HTR-8/SVneo (cell line): ENCODE data around the gene GSPT2.
"Not testable (repeated sequence)": the region's sequence is repeated elsewhere in the genome, so short reads cannot be mapped to it uniquely, and the experiment has no call there.

Experiments used
- DNase-seq: peaks from one replicate; pipeline ENCODE4 v3.0.0; 2011; ENCODE audit warnings: low spot score, mixed read lengths; ENCODE audit not compliant: insufficient read length
- FAIRE-seq: peaks from 2 replicates; lab custom pipeline; 2011; peaks lifted over from hg19 to GRCh38; lab: Jason Lieb, UNC

GSPT2 gene

DNA sequence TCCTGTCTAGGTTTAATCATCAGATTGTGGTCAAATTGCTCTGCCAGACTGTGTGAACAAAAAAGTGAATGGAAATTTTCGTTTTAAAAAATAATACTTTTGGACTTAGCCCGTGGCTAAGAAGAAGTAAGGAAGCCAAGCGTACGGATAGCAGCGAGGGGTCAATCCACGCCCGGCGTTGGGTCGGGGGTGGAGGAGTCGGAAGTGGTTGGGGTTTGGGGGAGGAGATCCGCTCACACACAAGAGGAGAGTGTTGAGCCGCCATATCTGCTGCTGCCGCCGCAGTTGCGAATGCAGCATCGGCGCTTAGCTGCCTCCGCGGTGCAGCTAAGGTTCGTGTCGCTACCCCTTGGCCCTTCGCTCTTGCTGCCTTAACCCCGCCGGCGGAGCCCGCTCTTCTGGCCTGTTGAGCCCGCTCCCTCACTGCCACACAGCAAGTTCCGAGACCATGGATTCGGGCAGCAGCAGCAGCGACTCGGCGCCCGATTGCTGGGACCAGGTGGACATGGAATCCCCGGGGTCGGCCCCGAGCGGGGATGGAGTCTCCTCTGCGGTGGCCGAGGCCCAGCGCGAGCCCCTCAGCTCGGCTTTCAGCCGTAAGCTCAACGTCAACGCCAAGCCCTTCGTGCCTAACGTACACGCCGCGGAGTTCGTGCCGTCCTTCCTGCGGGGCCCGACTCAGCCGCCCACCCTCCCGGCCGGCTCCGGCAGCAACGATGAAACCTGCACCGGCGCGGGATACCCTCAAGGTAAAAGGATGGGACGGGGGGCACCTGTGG, at the start of gene GSPT2:
Gene GSPT2, plus strand, starts transcription at position 264 of the 779 bp plus-strand sequence. Its CDS starts 185 bp downstream, at position 449.
- no peak for FAIRE-seq
- peak; percentile 11 for DNase-seq

DNA sequence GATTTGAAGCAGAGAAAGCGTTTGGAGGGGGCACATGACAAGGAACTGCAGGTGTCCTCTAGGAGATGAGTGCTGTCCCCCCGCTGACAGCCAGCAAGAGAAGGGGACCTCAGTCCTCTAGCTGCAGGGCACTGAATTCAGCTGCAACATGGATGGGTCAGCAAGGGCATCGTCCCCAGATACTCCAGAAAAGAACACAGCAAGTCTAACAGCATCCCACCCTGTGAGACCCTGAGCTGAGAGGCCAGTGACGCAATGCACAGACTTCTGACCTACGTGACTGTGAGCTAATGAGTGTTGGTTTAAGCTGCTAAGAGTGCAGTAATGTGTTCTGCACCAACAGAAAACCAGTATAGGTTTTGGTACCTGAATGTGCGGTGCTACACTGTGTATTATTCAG, 49.0 kb upstream of the GSPT2 start:
- no peak for FAIRE-seq
- DNase-seq = no peak

GRCh38 chrX:51697397-51697796, 45.8 kb upstream of the GSPT2 start:
- no peak for FAIRE-seq
- DNase-seq = no peak

DNA sequence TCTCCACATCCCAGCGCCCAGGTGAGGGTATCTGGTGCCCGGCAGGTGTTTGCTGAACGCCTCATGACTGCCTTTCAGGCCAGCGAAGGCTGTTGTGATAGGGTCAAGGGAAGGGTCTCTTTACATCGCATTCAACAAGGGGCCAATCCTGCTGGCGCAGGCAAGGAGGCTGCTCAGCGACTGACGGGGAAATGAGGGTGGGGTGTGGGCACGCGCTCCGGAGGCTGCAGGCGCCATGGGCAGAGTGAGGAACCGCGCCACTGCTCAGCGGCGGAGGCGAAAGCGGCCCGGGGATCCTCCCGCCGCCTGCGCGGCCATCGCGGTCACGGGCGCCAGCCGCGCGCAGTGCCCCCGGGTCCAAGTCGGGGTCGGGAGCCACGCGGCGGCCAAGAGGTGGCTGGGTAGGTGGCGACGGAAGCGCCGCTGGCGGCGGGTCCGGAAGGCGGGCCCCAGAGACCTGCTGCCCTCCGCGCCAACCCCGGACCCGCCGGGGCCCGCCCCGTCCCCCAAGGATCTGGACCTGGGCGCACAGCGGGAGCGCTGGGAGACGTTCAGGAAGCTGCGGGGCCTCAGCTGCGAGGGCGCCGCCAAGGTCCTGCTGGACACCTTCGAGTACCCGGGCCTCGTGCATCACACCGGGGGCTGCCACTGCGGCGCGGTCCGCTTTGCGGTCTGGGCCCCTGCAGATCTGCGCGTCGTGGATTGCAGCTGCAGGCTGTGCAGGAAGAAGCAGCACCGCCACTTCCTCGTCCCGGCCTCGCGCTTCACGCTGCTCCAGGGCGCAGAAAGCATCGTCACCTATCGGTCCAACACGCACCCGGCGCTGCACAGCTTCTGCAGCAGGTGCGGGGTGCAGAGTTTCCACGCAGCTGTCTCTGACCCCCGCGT, 32.7 kb upstream of the GSPT2 start, which contains the start of gene CENPVL1:
Gene CENPVL1, plus strand, starts transcription at position 236 of the 888 bp plus-strand sequence. Its CDS starts 0 bp downstream, at position 236.
- not testable (repeated sequence) for FAIRE-seq, DNase-seq

- not testable (repeated sequence) for FAIRE-seq
These were observed 30.1 kb upstream of the GSPT2 start for GRCh38 chrX:51712943-51713647.

DNA sequence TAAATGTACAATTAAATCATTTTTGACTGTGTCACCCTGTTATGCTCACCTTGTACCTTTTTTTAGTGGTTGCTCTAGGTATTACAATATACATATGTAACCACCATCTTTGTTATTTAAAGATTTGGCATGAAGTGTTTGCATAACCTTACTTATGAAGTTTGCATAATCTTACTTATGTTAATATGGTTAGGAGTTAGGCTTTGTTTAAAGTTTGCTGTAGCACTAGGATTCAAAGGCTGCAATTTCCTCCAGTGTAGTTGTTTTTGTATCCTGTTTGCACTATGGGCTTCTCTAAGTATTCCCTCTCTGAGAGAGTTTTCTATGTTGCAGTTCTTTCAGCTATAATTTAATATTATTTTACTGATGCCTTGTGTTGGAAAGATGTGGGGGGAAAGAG, 15.0 kb upstream of the GSPT2 start:
- FAIRE-seq (no peak), DNase-seq (no peak)

More at GRCh38 chrX:51712943-51713647, 30.1 kb upstream of the GSPT2 start:
- not testable (repeated sequence) for DNase-seq

- FAIRE-seq (no peak), DNase-seq (no peak)
These were observed 6.2 kb upstream of the GSPT2 start for GRCh38 chrX:51737091-51737490.

DNA sequence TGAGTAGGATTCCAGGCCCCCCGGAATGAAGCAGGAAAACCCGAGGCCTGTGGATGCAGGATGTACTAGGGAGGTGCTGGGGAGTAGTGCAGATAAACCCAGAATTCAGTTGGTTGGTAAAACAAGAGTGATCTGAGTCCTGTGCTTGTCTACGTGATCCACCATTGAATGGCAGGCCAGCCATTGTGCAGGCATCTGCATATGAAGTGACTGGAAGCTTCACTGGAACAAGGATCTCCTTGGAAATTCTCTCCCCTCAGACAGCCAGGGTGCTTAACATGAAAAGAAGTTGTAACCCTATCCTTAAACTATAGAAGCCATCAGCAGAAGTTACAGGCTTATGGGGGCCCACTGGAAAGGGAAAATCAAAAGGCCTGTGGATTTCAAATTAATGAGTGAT, 656 bp upstream of the GSPT2 start:
- DNase-seq = no peak
- FAIRE-seq = no peak

DNA sequence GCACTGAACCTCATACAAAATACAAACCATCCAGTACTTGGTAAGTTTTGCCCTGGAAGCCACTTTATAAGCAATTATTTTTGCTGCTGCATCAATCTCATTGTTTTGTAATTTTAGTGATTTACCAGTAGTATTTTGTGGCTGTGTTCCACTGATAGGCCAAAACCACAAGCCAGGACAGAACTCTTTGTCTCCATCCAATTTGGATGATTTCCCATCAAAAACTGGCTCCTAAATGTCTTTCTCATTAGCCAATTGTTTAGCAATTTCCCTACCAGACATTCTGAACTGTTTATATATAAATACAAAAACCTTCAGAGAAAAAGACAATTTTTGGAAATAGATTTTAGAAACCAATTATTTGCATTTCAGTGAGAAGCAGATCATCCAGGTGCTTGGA, 4.4 kb downstream of the GSPT2 start:
- DNase-seq = no peak
- FAIRE-seq = no peak

DNA sequence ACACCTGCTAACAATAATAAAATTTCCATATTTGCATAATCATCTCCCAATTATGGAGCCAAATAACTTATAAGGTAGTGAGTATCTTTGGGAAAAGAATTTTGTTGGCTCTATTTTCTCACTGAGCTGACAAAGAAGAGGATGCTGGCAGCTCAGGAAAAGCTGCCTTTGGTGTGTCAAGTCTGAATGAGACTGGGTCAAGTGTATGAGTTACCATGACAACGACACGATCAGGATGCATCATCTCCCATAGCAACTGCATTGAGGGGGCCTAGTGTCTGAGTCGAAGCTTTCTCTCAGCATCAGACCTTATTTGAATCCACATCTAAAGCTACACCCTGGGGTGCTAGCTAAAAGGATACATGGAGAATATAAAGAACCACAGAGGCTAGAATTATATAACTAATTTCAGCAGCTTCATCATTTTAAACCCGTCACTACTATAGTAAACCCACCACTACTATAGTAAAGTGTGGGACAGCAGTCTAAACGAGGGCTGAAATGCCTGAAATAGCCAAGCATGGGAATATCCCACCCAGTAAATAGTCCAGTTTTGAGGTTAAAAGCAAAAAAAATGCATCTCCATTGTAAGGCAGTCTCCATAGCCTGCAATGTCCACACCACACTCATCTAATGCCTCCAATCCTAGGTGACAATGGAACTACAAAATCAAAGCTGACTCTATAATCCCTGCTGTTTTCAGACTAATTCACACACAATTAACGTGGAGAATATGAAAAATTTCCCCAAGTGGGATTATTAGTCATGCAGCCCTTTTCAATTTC, 16.0 kb downstream of the GSPT2 start:
- DNase-seq = no peak
- no peak for FAIRE-seq

GRCh38 chrX:51760657-51761056, 17.4 kb downstream of the GSPT2 start:
- no peak for DNase-seq
- no peak for FAIRE-seq

DNA sequence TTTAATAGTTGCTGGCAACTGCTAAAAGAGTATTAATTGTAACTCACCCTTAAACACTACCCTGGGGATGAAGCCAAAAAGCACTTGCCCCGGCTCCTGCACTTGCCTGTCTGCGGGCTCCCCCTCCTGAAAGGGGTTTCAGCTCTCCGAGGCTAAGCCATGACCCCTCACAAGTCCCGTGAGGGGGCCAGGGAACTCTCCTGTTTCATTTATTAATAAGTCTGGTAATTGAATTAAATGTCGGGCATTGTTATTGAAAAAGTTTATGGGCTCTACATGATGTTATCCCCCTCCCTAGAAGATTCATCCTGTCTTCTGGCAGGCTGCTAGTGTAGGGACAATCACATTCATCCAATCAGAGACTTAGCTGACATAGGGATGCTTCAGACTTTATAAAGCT, 23.3 kb downstream of the GSPT2 start:
- no peak for DNase-seq
- no peak for FAIRE-seq

DNA sequence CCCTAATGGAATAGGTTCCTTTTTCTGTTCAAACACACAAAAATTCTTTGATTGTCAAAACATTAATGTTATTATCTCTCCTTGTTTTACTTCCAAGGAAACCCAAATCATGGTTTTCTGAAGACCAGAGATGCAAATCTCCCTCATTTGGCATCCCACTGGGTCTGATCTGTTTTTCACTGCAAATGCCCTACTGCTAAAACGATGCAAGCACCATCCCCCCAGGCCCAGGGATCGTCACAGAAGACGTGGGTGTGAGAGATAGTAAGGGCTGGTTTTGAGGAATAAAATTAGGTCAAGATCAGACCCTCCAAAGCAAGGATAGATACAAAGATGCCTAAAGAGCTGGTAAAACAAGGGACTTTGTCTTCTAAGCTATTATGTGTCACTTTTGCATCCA, 33.6 kb downstream of the GSPT2 start:
- DNase-seq (no peak), FAIRE-seq (no peak)

DNA sequence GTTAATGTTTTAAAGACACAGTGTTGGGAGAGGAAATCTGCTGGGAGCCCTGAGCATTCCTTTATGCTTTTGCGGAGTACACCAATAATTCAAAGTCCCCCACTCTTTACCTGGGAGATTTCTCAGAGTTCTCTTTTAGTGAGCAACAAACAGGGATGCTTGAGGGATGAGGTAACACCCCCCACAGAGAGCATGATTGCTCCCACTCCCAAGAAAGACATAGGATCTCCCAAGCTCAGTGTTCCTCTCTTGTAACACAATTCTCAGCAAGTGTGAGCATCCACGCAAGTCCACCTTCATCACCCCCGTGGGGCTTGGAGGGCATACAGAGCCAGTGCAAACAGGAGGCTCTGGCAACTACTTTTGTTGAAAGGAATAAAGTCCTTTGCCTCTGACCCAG, 36.1 kb downstream of the GSPT2 start:
- FAIRE-seq (no peak), DNase-seq (no peak)

GRCh38 chrX:51795136-51795535, 51.9 kb downstream of the GSPT2 start:
- DNase-seq (no peak), FAIRE-seq (no peak)
